Neutrophil (primary cell): ENCODE data around the gene PABPN1L.

Experiments used
- H3K27ac ChIP-seq: fragments of 200-600 bp; sonication (generic); 2 replicates; pipeline ENCODE4 v1.5.1; 2016; ENCODE audit warnings: mild to moderate bottlenecking, moderate library complexity
- H3K27me3 ChIP-seq: fragments of 200-600 bp; sonication (generic); 2 replicates; pipeline ENCODE4 v1.6.0; 2016; ENCODE audit warnings: mild to moderate bottlenecking
- H3K36me3 ChIP-seq: fragments of 200-600 bp; sonication (generic); 2 replicates; pipeline ENCODE4 v1.5.1; 2017
- H3K4me1 ChIP-seq, 2 experiments: fragments of 200-600 bp in 1 of 2; sonication (generic) in 1 of 2; 1 replicate in 1 of 2; 2 replicates in 1 of 2; pipeline versions ENCODE4 v1.5.1 to v1.6.1; 2013 to 2016; ENCODE audit warnings: low read depth in 1 of 2, low read length in 1 of 2, mild to moderate bottlenecking in 1 of 2, moderate library complexity in 1 of 2; ENCODE audit not compliant: control insufficient read depth in 1 of 2, insufficient read depth in 1 of 2
- H3K4me3 ChIP-seq, 2 experiments: fragments of 200-600 bp in 1 of 2; sonication (generic) in 1 of 2; 1 replicate in 1 of 2; 2 replicates in 1 of 2; pipeline ENCODE4 v1.5.1; 2013 to 2016; ENCODE audit warnings: low read depth in 1 of 2, low read length in 1 of 2, mild to moderate bottlenecking in 1 of 2, moderate library complexity in 1 of 2
- H3K9me3 ChIP-seq: fragments of 200-600 bp; sonication (generic); 2 replicates; pipeline ENCODE4 v1.5.1; 2016
- TF ChIP-seq, protein P1 (sequence below): fragments of 200-600 bp; sonication (generic); IDR thresholded peaks from 2 replicates; pipeline ENCODE4 v1.5.1; 2016; ENCODE audit warnings: antibody characterized with exemption

PABPN1L gene

DNA sequence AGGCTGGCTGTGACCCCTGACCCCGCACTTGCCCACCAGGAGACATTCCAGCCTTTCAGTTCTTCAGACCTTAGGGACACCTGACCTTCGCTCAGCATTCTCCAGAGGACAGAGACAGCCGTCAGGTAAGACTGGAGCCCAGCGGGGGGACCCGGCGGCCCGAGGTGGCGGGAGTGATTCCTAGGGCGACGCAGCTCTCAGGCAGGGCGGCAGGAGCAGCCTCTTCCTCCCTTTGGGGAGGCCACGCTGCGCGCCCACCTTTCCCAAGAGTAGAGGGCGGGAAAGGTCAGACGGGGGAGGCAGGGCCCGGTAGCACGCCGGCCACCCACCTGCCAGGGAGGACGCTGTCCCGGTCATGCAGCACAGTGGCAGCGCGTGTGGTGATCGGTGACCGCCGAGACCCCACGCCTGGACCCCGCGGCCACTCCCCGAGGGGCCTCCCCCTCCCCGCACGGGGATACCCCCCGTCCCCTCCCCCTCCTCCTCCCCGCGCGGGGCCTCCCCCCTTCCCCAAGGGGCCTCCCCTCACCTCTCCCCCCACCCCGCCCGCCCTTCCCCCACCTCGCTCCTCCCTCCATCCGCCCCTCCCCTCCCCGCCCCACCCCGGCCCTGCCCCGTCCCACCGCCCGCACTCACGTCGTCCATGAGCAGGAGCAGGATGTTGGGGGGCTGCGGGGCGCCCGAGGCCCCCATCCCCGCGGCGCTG, 10.2 kb downstream of the PABPN1L start:
- TF ChIP-seq, protein P1, sequence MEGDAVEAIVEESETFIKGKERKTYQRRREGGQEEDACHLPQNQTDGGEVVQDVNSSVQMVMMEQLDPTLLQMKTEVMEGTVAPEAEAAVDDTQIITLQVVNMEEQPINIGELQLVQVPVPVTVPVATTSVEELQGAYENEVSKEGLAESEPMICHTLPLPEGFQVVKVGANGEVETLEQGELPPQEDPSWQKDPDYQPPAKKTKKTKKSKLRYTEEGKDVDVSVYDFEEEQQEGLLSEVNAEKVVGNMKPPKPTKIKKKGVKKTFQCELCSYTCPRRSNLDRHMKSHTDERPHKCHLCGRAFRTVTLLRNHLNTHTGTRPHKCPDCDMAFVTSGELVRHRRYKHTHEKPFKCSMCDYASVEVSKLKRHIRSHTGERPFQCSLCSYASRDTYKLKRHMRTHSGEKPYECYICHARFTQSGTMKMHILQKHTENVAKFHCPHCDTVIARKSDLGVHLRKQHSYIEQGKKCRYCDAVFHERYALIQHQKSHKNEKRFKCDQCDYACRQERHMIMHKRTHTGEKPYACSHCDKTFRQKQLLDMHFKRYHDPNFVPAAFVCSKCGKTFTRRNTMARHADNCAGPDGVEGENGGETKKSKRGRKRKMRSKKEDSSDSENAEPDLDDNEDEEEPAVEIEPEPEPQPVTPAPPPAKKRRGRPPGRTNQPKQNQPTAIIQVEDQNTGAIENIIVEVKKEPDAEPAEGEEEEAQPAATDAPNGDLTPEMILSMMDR: no peak
- Histone ChIP-seq H3K27ac (peak overlapping the region; percentile 94), H3K27me3 (no peaks in the 10 kb centered on the region), H3K36me3 (peaks cover 23% of the 10 kb centered on the region), H3K9me3 (no peaks in the 10 kb centered on the region), H3K4me3 (peak overlapping the region; percentile 70 to 97), H3K4me1 (peaks cover 73% of the 10 kb centered on the region in 2 experiments)

DNA sequence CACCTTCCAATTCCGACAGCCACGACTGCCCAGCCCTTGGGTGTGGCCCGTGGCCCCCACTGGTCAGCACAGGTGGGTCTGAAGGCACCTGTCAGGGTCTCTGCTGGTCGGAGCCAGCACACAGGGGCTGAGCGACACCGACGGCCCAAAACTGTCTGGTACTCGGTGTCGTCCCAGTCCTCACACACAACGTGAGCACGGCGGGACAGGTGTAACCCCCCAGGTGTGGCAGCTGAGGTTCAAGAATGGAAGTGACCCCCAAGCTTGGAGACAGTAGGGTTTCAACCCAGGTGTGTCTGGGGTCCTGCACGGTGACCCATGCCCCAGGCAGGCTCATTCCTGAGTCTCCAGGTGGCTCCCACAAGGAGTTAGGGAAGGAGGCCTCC, 10.7 kb downstream of the PABPN1L start:
- peak overlapping the region; percentile 94 for H3K27ac ChIP-seq
- no peaks in the 10 kb centered on the region for H3K27me3 ChIP-seq
- no peaks in the 10 kb centered on the region for H3K9me3 ChIP-seq
- H3K4me1 ChIP-seq: peaks cover 73% of the 10 kb centered on the region in 2 experiments
- TF ChIP-seq, protein P1: no peak
- peaks cover 23% of the 10 kb centered on the region for H3K36me3 ChIP-seq
- peak overlapping the region; percentile 62 to 70 for H3K4me3 ChIP-seq

DNA sequence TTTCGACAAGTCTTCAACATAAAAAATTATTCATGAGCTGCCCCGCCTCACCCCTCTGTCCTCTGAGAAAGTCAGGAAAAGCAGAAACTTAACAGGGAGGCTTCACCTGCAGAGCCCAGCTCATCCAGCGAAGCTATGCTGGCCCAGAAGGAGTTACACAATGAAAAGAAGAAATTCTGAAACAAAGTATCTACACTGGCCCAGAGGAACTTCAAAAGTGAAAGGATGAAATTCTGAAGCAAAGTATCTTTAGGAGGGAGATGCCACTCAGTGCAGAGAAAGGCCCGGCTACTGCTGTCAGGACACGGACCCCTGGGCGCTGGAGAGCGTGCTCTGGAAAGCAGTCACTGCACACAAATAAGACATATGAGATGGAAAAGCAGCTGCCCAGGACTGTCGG, 11.3 kb downstream of the PABPN1L start:
- Histone ChIP-seq H3K9me3 (no peaks in the 10 kb centered on the region), H3K4me1 (peaks cover 73% of the 10 kb centered on the region in 2 experiments), H3K27ac (peak overlapping the region; percentile 94), H3K4me3 (peak overlapping the region; percentile 62 to 70), H3K36me3 (peaks cover 23% of the 10 kb centered on the region), H3K27me3 (no peaks in the 10 kb centered on the region)
- TF ChIP-seq, protein P1: no peak

DNA sequence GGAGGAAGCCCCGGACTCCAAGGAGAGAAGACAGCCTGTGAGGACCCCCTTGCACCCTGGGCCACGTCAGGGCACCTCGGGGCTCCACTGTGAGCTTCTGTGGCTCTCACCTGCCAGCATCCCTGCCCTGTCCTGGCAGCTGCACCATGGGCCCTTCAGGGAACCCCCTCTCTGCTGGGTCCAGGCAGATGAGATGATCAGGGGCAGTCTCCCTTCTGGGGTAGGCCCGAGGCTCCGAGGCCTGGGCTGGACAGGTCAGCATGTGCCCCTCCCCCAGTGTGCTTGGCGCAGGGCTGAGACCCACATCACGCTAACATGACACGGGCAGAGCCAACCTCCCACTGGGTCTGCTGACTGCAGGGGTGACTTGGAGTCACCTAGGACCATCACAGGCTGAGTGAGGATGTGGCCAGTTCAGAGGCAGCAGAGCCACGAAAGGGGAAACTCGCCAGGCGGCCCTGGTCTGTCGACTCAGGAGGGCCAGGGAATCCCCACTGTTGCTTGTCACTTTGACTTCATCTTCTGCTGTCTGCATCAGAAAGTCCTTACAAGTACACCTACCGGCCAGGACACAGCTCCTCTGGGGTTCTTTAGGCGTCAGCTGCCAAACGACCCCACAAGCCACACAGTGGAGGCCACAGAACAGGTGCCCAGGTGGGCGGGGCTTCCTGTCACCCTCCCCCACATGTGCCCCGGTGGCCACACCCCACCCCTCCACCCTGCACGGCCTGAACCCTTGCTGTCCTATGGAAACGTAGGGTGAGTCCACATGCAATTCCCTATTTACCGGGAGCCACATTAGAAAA, 12.0 kb downstream of the PABPN1L start:
- TF ChIP-seq, protein P1: peak; percentile 15
- peak overlapping the region; percentile 94 for H3K27ac ChIP-seq
- peak overlapping the region; percentile 62 to 70 for H3K4me3 ChIP-seq
- H3K36me3 ChIP-seq: peaks cover 26% of the 10 kb centered on the region
- no peaks in the 10 kb centered on the region for H3K9me3 ChIP-seq
- peaks cover 71 to 73% of the 10 kb centered on the region in 2 experiments for H3K4me1 ChIP-seq
- no peaks in the 10 kb centered on the region for H3K27me3 ChIP-seq

DNA sequence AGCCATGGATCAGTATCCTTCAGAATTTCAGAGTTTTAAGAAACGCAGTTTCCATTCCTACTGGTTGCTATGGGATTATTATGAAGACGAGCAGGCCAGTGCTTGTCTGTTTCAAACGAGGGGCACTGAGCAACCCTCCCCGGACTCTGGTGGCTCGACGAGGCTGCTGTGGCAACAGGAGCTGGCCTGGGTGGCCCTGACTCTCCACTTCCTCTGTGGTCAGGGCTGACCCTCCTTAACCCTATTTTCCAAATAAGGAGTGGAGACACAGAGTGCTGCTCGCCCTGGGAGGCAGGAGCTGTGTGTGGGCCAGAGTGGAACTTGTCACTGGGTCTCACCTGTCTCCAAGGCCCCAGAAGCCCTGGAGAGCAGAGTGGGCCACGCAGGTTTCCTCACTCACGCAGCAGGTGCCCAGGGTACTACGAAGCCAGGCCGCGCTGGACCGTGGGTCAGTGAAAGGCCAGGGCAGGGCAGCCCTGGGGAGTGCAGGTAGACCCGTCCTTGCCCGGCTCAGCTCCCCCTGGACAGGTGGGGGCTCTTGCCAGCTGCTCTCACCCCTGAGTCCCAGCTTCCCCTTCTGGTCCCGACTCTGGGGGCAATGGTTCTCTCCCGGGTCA, 13.0 kb downstream of the PABPN1L start:
- H3K9me3 ChIP-seq: no peaks in the 10 kb centered on the region
- H3K4me1 ChIP-seq: peaks cover 60 to 64% of the 10 kb centered on the region in 2 experiments
- H3K4me3 ChIP-seq: peak overlapping the region; percentile 62 to 70
- peaks cover 31% of the 10 kb centered on the region for H3K36me3 ChIP-seq
- H3K27me3 ChIP-seq: no peaks in the 10 kb centered on the region
- peak overlapping the region; percentile 94 for H3K27ac ChIP-seq
- TF ChIP-seq, protein P1: no peak
